GM21786 (cell line): ENCODE results near the gene EFCAB5.
"Not testable (repeated sequence)": the region's sequence is repeated elsewhere in the genome, so short reads cannot be mapped to it uniquely, and the experiment has no call there.

Source experiments
- ATAC-seq: cut with Tn5 transposase; IDR thresholded peaks from one replicate; pipeline ENCODE4 v1.9.1; 2021; ENCODE audit not compliant: unreplicated experiment

Gene EFCAB5

GRCh38 chr17:29941334-29941733 is at the start of gene EFCAB5:
Gene EFCAB5, plus strand, starts transcription at chr17:29941634. Its CDS starts 163 bp downstream, at chr17:29941797.
- ATAC-seq, result no peak

GRCh38 chr17:29892201-29892600 is 49.2 kb upstream of the EFCAB5 start:
- ATAC-seq, result no peak

GRCh38 chr17:29897136-29897535 is 44.3 kb upstream of the EFCAB5 start:
- not testable (repeated sequence) for ATAC-seq

GRCh38 chr17:29903471-29903870 is 38.0 kb upstream of the EFCAB5 start:
- no peak for ATAC-seq

GRCh38 chr17:29905086-29905878 is 36.2 kb upstream of the EFCAB5 start:
- ATAC-seq, result no peak

- ATAC-seq, result no peak
These were observed 35.6 kb upstream of the EFCAB5 start for GRCh38 chr17:29905879-29906167.

- no peak for ATAC-seq
These were observed 34.5 kb upstream of the EFCAB5 start for GRCh38 chr17:29906969-29907368.

- no peak for ATAC-seq
These were observed 32.0 kb upstream of the EFCAB5 start for GRCh38 chr17:29909236-29910003.

- no peak for ATAC-seq
These were observed 29.7 kb upstream of the EFCAB5 start for GRCh38 chr17:29911641-29912177.

- ATAC-seq, result no peak
These were observed 26.5 kb upstream of the EFCAB5 start for GRCh38 chr17:29914819-29915537.

GRCh38 chr17:29918016-29918415 is 23.4 kb upstream of the EFCAB5 start:
- no peak for ATAC-seq

- ATAC-seq, result no peak
These were observed 22.2 kb upstream of the EFCAB5 start for GRCh38 chr17:29918922-29919856.

- ATAC-seq, result no peak
These were observed 16.6 kb upstream of the EFCAB5 start for GRCh38 chr17:29924786-29925185.

GRCh38 chr17:29927546-29927945 is 13.9 kb upstream of the EFCAB5 start:
- ATAC-seq, result no peak

- no peak for ATAC-seq
These were observed 12.4 kb upstream of the EFCAB5 start for GRCh38 chr17:29929006-29929532.

GRCh38 chr17:29929533-29930408 is 11.7 kb upstream of the EFCAB5 start, which contains the start of gene SSH2:
Gene SSH2, minus strand, starts transcription at chr17:29930228. Its CDS starts 228 bp downstream, at chr17:29930000.
- ATAC-seq, result peak; percentile 43

- no peak for ATAC-seq
These were observed 10.9 kb upstream of the EFCAB5 start for GRCh38 chr17:29930409-29931010.

- ATAC-seq, result peak; percentile 74
These were observed 10.1 kb upstream of the EFCAB5 start for GRCh38 chr17:29931231-29931932.
